ENCODE data around the gene IGF1R.
A peak's percentile ranks its signal among the peaks of the same experiment; 100 is the strongest.

GRCh38 chr15:98647774-98648653, at the start of gene IGF1R:
- peak in 1 of 2 donors; percentile 83 for TF ChIP-seq POLR2A (IDR thresholded peaks at IDR 0.05)
- peak in 3 of 6 experiments; percentile 2 to 29 (median 25) for TF ChIP-seq CTCF (IDR thresholded peaks at IDR 0.05)

All from adrenal gland (tissue), 5 donors.